Measurements from ENCODE around the gene TIAM2. TPM values are rescaled to one million over a fixed set of nuclear protein-coding genes. Genes with fewer than 3 reads are reported as not detected.

The TIAM2 gene
- total RNA-seq, 1 experiment from 2014 or later, result 9.1 TPM

DNA sequence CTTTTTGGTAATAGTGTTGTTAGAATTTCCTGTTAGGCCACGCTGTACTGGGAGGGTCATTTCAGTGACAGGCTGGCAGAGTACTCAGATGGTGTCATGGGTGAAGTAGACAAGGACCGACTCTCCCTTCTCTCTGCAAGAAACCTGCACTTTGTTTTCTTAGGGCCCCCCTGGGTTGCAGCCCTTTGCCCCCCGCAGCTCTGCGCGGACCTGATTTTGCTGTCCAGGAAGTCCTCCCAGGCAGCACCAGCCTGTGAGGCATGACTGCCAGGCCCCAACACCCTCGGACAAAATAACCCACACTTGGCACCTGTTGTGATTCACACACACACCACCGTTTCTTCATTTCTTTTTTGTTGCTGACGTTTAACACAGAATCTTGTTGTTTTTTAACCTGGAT lies 246.9 kb downstream of the TIAM2 start:
- BruUV-seq (replicated peaks), result no TSS peak
- no peaks in the 10 kb centered on the region for H3K9me3 ChIP-seq (ENCODE audit: low read depth, low read length, poor library complexity, severe bottlenecking)
- CTCF ChIA-PET, result no interaction called here
- H3K27ac ChIP-seq (ENCODE audit: low read depth, low read length, poor library complexity, severe bottlenecking), result no peak overlapping the region
- H3K27me3 ChIP-seq (replicated peaks; ENCODE audit: insufficient read depth, low read depth, low read length, poor library complexity), result no peaks in the 10 kb centered on the region
- no peaks in the 10 kb centered on the region for H3K4me1 ChIP-seq (ENCODE audit: insufficient read depth, low read length, poor library complexity, severe bottlenecking)
- TF ChIP-seq, protein P1, sequence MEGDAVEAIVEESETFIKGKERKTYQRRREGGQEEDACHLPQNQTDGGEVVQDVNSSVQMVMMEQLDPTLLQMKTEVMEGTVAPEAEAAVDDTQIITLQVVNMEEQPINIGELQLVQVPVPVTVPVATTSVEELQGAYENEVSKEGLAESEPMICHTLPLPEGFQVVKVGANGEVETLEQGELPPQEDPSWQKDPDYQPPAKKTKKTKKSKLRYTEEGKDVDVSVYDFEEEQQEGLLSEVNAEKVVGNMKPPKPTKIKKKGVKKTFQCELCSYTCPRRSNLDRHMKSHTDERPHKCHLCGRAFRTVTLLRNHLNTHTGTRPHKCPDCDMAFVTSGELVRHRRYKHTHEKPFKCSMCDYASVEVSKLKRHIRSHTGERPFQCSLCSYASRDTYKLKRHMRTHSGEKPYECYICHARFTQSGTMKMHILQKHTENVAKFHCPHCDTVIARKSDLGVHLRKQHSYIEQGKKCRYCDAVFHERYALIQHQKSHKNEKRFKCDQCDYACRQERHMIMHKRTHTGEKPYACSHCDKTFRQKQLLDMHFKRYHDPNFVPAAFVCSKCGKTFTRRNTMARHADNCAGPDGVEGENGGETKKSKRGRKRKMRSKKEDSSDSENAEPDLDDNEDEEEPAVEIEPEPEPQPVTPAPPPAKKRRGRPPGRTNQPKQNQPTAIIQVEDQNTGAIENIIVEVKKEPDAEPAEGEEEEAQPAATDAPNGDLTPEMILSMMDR (conservative IDR thresholded peaks at IDR 0.05; ENCODE audit: low read depth, low read length), result no peak
- no peak for TF ChIP-seq EZH2 (IDR thresholded peaks at IDR 0.05; ENCODE audit: borderline replicate concordance, low read depth, low read length, poor library complexity, severe bottlenecking)
- POLR2A ChIA-PET (ENCODE audit: low non-redundant PET), result no interaction called here
- no peaks in the 10 kb centered on the region for H3K36me3 ChIP-seq (ENCODE audit: insufficient read depth, low read length, poor library complexity, severe bottlenecking)
- intact Hi-C loops (cut with micrococcal nuclease; ENCODE audit: unreplicated experiment), result loop anchor here (10.0 kb wide), 1 partner anchor 567 kb away; no protein-coding TSS in a partner anchor
- DNase-seq (ENCODE audit: low spot score), result no peak
- no peak overlapping the region for H3K4me3 ChIP-seq (ENCODE audit: low read depth, low read length, poor library complexity, severe bottlenecking)

DNA sequence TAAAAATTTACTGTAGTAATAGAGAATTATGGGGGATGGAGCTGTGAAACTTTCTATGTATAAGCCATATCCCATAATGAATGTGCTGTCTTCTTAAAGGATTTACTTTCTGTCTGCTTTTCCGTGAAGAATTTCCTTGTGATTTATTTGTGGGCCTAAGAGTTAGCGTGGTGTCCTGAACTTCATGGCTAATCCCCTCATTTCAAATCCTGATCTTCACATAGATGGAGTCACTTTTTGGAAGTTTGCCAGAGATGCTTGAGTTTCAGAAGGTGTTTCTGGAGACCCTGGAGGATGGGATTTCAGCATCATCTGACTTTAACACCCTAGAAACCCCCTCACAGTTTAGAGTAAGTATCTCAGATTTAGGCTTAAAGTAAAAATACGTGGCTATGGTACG lies 249.3 kb downstream of the TIAM2 start:
- Histone ChIP-seq H3K9me3 (ENCODE audit: low read depth, low read length, poor library complexity, severe bottlenecking) (no peaks in the 10 kb centered on the region), H3K4me1 (ENCODE audit: insufficient read depth, low read length, poor library complexity, severe bottlenecking) (no peaks in the 10 kb centered on the region), H3K27ac (ENCODE audit: low read depth, low read length, poor library complexity, severe bottlenecking) (no peak overlapping the region), H3K27me3 (replicated peaks; ENCODE audit: insufficient read depth, low read depth, low read length, poor library complexity) (no peaks in the 10 kb centered on the region), H3K36me3 (ENCODE audit: insufficient read depth, low read length, poor library complexity, severe bottlenecking) (no peaks in the 10 kb centered on the region), H3K4me3 (ENCODE audit: low read depth, low read length, poor library complexity, severe bottlenecking) (no peak overlapping the region)
- POLR2A ChIA-PET (ENCODE audit: low non-redundant PET), result interaction anchor here (0.7 kb wide), 1 partner anchor 26 kb away, joined by 3 read pairs; no protein-coding TSS in a partner anchor
- TF ChIP-seq, protein P1 (conservative IDR thresholded peaks at IDR 0.05; ENCODE audit: low read depth, low read length), result no peak
- no peak for TF ChIP-seq EZH2 (IDR thresholded peaks at IDR 0.05; ENCODE audit: borderline replicate concordance, low read depth, low read length, poor library complexity, severe bottlenecking)
- BruUV-seq (replicated peaks), result no TSS peak
- intact Hi-C loops (cut with micrococcal nuclease; ENCODE audit: unreplicated experiment), result loop anchor here (10.0 kb wide), 1 partner anchor 570 kb away; no protein-coding TSS in a partner anchor
- no peak for DNase-seq (ENCODE audit: low spot score)
- CTCF ChIA-PET, result no interaction called here

DNA sequence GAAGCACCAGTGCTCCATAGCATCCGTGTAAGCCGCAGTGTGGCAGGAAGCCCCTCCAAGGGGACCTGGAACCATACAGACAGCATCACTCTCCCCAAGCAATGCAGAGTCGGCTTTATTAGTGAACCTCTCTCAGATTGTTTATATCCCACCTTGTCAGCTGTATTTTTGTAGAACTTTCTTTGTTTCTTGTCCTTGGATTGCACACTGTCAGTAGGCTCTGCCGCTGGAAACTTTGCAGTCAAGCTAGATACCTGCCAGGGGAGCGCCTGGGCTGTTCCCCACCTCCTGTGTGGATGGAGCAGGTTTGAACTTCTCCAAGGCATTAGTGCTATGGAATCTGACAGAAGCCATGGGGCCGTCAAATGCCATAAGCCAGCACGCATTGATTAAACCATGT lies 250.1 kb downstream of the TIAM2 start:
- Histone ChIP-seq H3K9me3 (ENCODE audit: low read depth, low read length, poor library complexity, severe bottlenecking) (no peaks in the 10 kb centered on the region), H3K4me1 (ENCODE audit: insufficient read depth, low read length, poor library complexity, severe bottlenecking) (no peaks in the 10 kb centered on the region), H3K4me3 (ENCODE audit: low read depth, low read length, poor library complexity, severe bottlenecking) (no peak overlapping the region), H3K27ac (ENCODE audit: low read depth, low read length, poor library complexity, severe bottlenecking) (no peak overlapping the region), H3K27me3 (replicated peaks; ENCODE audit: insufficient read depth, low read depth, low read length, poor library complexity) (no peaks in the 10 kb centered on the region), H3K36me3 (ENCODE audit: insufficient read depth, low read length, poor library complexity, severe bottlenecking) (no peaks in the 10 kb centered on the region)
- DNase-seq (ENCODE audit: low spot score), result no peak
- intact Hi-C loops (cut with micrococcal nuclease; ENCODE audit: unreplicated experiment), result loop anchor here (5.0 to 10.0 kb wide), 3 partner anchors 318 to 570 kb away; no protein-coding TSS in a partner anchor
- TF ChIP-seq, protein P1 (conservative IDR thresholded peaks at IDR 0.05; ENCODE audit: low read depth, low read length), result no peak
- no peak for TF ChIP-seq EZH2 (IDR thresholded peaks at IDR 0.05; ENCODE audit: borderline replicate concordance, low read depth, low read length, poor library complexity, severe bottlenecking)
- no TSS peak for BruUV-seq (replicated peaks)
- POLR2A ChIA-PET (ENCODE audit: low non-redundant PET), result no interaction called here
- CTCF ChIA-PET, result no interaction called here

All from A673 (cell line).